Prostate gland (tissue), 2 donors: ENCODE results near the gene FBXW7.

Source experiments
- CTCF ChIP-seq, 4 experiments: fragments of 200-600 bp in 2 of 4; fragments of 450-650 bp in 2 of 4; sonication (generic) in 2 of 4; IDR thresholded peaks; 1 replicate in 3 of 4; 2 replicates in 1 of 4; pipeline ENCODE4 v1.5.1; 2016 to 2019; ENCODE audit warnings: antibody characterized with exemption in 4 of 4, mild to moderate bottlenecking in 2 of 4, moderate library complexity in 2 of 4
- POLR2A ChIP-seq: fragments of 450-650 bp; IDR thresholded peaks from one replicate; pipeline ENCODE4 v1.6.1; 2016; ENCODE audit warnings: antibody characterized with exemption, mild to moderate bottlenecking
- POLR2AphosphoS5 ChIP-seq: sonication (generic); formaldehyde crosslinking; IDR thresholded peaks from one replicate; pipeline ENCODE4 v1.6.1; 2017; ENCODE audit warnings: antibody characterized with exemption

DNA sequence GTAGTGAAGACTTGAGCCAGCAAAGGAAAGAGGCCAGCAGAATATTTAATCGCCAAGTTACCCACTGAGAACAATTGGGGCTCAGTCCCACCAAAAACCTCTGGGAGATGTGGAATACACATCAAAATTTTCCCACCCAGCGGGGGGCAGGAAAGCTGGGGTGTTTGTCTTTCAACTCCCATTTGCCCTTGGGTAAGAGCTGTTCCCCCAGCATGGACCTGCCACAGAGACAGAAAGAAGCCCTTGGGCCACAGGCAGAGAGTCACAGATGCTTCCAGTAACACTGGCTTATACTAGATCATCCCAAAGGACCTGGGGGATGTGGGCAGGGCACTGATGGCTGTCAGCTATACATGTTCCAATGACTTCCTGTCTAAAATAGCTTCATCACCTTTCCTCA, 18.9 kb upstream of the FBXW7 start:
- TF ChIP-seq CTCF (IDR thresholded peaks at IDR 0.05) (no peak), POLR2AphosphoS5 (no peak), POLR2A (no peak)
